ENCODE data around the gene IMMP2L.
A peak's percentile ranks its signal among the peaks of the same experiment; 100 is the strongest.

The IMMP2L gene

DNA sequence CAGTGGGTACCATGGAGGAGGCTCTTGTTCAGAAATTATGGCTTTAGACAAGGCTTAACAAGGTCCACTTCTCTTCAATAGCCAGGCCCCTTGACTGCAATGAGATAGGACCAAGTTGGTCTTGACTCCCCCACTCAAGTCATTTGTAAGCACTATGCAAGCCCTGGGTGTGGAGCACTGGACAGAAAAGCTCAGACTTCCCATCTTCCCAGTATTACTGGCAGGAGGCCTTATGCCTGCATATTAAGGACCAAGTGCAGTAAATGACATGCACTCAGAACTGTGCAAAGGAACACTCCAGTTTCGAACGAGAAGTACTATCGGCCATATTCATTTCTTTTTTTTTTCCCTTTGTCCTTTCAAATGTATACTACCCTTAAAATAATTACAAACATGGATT, 789.7 kb downstream of the IMMP2L start:
- TF ChIP-seq, protein P1, sequence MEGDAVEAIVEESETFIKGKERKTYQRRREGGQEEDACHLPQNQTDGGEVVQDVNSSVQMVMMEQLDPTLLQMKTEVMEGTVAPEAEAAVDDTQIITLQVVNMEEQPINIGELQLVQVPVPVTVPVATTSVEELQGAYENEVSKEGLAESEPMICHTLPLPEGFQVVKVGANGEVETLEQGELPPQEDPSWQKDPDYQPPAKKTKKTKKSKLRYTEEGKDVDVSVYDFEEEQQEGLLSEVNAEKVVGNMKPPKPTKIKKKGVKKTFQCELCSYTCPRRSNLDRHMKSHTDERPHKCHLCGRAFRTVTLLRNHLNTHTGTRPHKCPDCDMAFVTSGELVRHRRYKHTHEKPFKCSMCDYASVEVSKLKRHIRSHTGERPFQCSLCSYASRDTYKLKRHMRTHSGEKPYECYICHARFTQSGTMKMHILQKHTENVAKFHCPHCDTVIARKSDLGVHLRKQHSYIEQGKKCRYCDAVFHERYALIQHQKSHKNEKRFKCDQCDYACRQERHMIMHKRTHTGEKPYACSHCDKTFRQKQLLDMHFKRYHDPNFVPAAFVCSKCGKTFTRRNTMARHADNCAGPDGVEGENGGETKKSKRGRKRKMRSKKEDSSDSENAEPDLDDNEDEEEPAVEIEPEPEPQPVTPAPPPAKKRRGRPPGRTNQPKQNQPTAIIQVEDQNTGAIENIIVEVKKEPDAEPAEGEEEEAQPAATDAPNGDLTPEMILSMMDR (IDR thresholded peaks at IDR 0.05; ENCODE audit: low read depth, low read length): no peak
- no peak for DNase-seq (ENCODE audit: low read depth, low spot score)
- no peak overlapping the region for H3K4me3 ChIP-seq (ENCODE audit: low read depth, low read length)
- in situ Hi-C loops (cut with HindIII; ENCODE audit: low sequenced_read_pairs): no loop called here

DNA sequence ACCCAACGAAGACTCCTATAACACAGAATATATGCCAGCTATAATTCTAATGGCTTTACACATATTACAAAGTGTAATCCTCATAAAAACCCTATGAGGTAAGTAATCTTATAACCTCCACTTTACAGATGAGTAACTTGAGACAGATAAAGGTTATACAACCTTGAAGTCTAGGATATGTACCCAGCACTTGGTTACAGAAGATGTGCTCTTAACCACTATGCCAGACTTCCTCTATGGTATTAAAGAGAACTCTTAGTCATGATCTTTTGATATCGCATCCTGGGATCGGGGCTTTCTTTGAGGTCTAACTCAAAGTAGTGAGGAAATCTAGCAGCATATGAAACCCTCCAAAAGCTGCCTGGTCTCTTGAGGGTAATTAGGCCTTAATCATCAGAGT, 790.6 kb downstream of the IMMP2L start:
- TF ChIP-seq, protein P1 (IDR thresholded peaks at IDR 0.05; ENCODE audit: low read depth, low read length): no peak

GRCh38 chr7:110767550-110768110, 794.7 kb downstream of the IMMP2L start:
- DNase-seq (ENCODE audit: low read depth, low spot score): no peak
- no peak overlapping the region for H3K4me3 ChIP-seq (ENCODE audit: low read depth, low read length)
- TF ChIP-seq, protein P1 (IDR thresholded peaks at IDR 0.05; ENCODE audit: low read depth, low read length): no peak
- in situ Hi-C loops (cut with HindIII; ENCODE audit: low sequenced_read_pairs): no loop called here

More for the DNA sequence above, 790.6 kb downstream of the IMMP2L start:
- no peak for DNase-seq (ENCODE audit: low read depth, low spot score)
- in situ Hi-C loops (cut with HindIII; ENCODE audit: low sequenced_read_pairs): no loop called here
- H3K4me3 ChIP-seq (ENCODE audit: low read depth, low read length): no peak overlapping the region

DNA sequence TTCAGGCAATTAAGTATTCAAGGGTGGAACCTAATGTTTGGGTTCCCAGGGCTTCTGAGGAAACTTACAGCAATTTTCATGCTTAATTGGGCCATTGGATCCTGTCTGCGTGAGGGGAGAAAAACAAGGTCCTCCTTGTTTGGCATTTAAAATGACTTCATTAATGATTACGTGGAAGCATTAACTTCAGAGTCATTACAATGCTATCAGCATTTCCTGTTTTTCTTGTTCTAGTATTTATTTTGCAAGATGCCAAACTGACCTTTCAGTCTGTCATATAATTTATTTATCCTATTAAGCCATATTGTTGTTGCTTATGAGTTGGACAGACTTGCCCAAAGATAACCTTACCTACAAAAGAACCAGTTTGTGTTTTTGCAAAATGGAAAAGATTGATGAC, 795.4 kb downstream of the IMMP2L start:
- in situ Hi-C loops (cut with HindIII; ENCODE audit: low sequenced_read_pairs): no loop called here
- no peak for DNase-seq (ENCODE audit: low read depth, low spot score)
- TF ChIP-seq, protein P1 (IDR thresholded peaks at IDR 0.05; ENCODE audit: low read depth, low read length): no peak
- no peak overlapping the region for H3K4me3 ChIP-seq (ENCODE audit: low read depth, low read length)

GRCh38 chr7:110764852-110765251, 797.4 kb downstream of the IMMP2L start:
- in situ Hi-C loops (cut with HindIII; ENCODE audit: low sequenced_read_pairs): no loop called here
- no peak overlapping the region for H3K4me3 ChIP-seq (ENCODE audit: low read depth, low read length)
- DNase-seq (ENCODE audit: low read depth, low spot score): no peak
- TF ChIP-seq, protein P1 (IDR thresholded peaks at IDR 0.05; ENCODE audit: low read depth, low read length): no peak

DNA sequence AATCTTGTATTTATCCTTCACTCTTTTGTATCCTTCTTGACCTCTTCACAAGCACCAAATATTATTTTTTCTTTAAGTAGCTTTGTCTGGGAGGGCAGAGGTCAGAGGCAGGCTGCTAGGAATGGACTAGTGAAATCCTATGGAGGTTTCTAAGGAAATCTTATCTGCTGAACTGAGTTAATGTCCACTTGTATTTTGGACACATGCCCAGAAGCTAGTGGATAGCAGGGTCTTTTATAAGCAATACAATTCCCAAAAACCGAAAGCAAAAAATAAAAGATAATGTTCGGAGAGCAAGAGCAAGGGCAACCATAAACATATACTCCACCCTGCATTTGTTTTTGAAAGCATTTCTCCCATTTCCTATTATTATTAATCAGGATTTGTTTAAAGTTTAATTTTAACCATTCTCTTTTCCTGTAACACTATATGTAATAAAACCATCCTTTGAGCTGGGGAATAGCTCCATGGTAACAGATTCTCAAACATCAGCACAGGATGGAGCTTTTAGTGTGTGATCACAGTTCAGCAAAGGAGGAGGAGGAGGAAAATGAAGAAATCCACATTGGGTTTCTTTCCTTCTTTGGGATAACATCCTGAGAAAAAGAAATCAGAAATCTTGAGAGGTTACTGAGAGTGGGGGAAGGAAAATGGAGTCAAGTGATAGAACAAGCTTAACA, 799.6 kb downstream of the IMMP2L start:
- peak; percentile 25 for DNase-seq (ENCODE audit: low read depth, low spot score)
- TF ChIP-seq, protein P1 (IDR thresholded peaks at IDR 0.05; ENCODE audit: low read depth, low read length): no peak
- no peak overlapping the region for H3K4me3 ChIP-seq (ENCODE audit: low read depth, low read length)
- in situ Hi-C loops (cut with HindIII; ENCODE audit: low sequenced_read_pairs): no loop called here
